H1 (cell line): Measurements from ENCODE around the gene PLA2G4E. TPM values are rescaled to one million over a fixed set of nuclear protein-coding genes. Genes with fewer than 3 reads are reported as not detected.

ENCODE experiments used
- CTCF ChIA-PET: fragments of 300-600 bp; sonication (Branson Sonifier 250); formaldehyde crosslinking; loops from one replicate; lab custom pipeline; 2021; ENCODE audit not compliant: partially characterized antibody; lab: Charles Lee
- POLR2A ChIA-PET: fragments of 300-600 bp; sonication (Branson Sonifier 250); formaldehyde crosslinking; loops from one replicate; lab custom pipeline; 2021; ENCODE audit warnings: inconsistent platforms; ENCODE audit not compliant: partially characterized antibody; lab: Charles Lee
- DNase-seq, 2 experiments: peaks; one replicate each; pipeline versions ENCODE4 v3.0.0 to v3.0.0-alpha.2; 2010 to 2022; ENCODE audit warnings: low spot score in 2 of 2, low read depth in 1 of 2, mixed read lengths in 1 of 2
- FAIRE-seq: peaks from 2 replicates; lab custom pipeline; 2011; peaks lifted over from hg19 to GRCh38; lab: Jason Lieb, UNC
- H2AFZ ChIP-seq: 2 replicates; pipeline ENCODE4 v1.8.1; 2012; ENCODE audit warnings: low read length, inconsistent platforms
- H2AK5ac ChIP-seq: 2 replicates; pipeline ENCODE4 v1.6.1; 2013; ENCODE audit warnings: low read depth, low read length
- H2BK120ac ChIP-seq: replicated peaks from 2 replicates; pipeline ENCODE3; 2013; ENCODE audit warnings: low read depth, low read length, inconsistent platforms
- H2BK12ac ChIP-seq: 2 replicates; pipeline ENCODE4 v1.6.1; 2013; ENCODE audit warnings: low read depth, low read length
- H2BK15ac ChIP-seq: 2 replicates; pipeline ENCODE4 v1.6.1; 2013; ENCODE audit warnings: low read length
- H2BK20ac ChIP-seq: 2 replicates; pipeline ENCODE4 v1.6.1; 2013; ENCODE audit warnings: low read length
- H2BK5ac ChIP-seq: 2 replicates; pipeline ENCODE4 v1.6.1; 2013; ENCODE audit warnings: low read depth, low read length
- H3K14ac ChIP-seq: 2 replicates; pipeline ENCODE4 v1.6.1; 2013; ENCODE audit warnings: inconsistent platforms; ENCODE audit not compliant: insufficient read length
- H3K18ac ChIP-seq: 2 replicates; pipeline ENCODE4 v1.6.1; 2013; ENCODE audit warnings: low read length; ENCODE audit errors: extremely low read depth
- H3K23ac ChIP-seq: 2 replicates; pipeline ENCODE4 v1.6.1; 2013; ENCODE audit warnings: inconsistent platforms; ENCODE audit not compliant: insufficient read length
- H3K23me2 ChIP-seq: 2 replicates; pipeline ENCODE4 v1.6.1; 2013; ENCODE audit warnings: low read depth, low read length
- H3K27ac ChIP-seq: 2 replicates; pipeline ENCODE4 v1.6.1; 2011; ENCODE audit warnings: low read depth, low read length, inconsistent platforms
- H3K27me3 ChIP-seq, 4 experiments: replicated peaks in 1 of 4; 1 replicate in 1 of 4; 2 replicates in 3 of 4; pipeline versions ENCODE4 v1.6.1 to v1.8.1; 2011 to 2013; ENCODE audit warnings: low read length in 3 of 4, mild to moderate bottlenecking in 3 of 4, inconsistent platforms in 2 of 4, mixed read lengths in 2 of 4, moderate library complexity in 1 of 4; ENCODE audit not compliant: control insufficient read depth in 3 of 4, insufficient read depth in 3 of 4; ENCODE audit errors: extremely low read depth in 1 of 4
- H3K36me3 ChIP-seq, 4 experiments: 2 replicates each; pipeline versions ENCODE4 v1.6.1 to v1.8.1; 2011 to 2013; ENCODE audit warnings: mild to moderate bottlenecking in 4 of 4, low read length in 3 of 4, moderate library complexity in 2 of 4, control low read depth in 1 of 4, inconsistent platforms in 1 of 4; ENCODE audit not compliant: insufficient read depth in 4 of 4, control insufficient read depth in 2 of 4
- H3K4ac ChIP-seq: replicated peaks from 2 replicates; pipeline ENCODE3; 2013; ENCODE audit warnings: low read length, low read depth, mixed read lengths, inconsistent platforms; ENCODE audit not compliant: insufficient read length
- H3K4me1 ChIP-seq, 4 experiments: replicated peaks in 1 of 4; 1 replicate in 1 of 4; 2 replicates in 3 of 4; pipeline versions ENCODE4 v1.6.1 to v1.8.1; 2011 to 2013; ENCODE audit warnings: low read length in 3 of 4, inconsistent platforms in 2 of 4, mixed read lengths in 1 of 4; ENCODE audit not compliant: insufficient read depth in 4 of 4, control insufficient read depth in 3 of 4
- H3K4me2 ChIP-seq, 2 experiments: 2 replicates each; pipeline versions ENCODE4 v1.6.1 to v1.8.1; 2011 to 2013; ENCODE audit warnings: low read depth in 2 of 2, low read length in 2 of 2, control low read depth in 1 of 2, inconsistent platforms in 1 of 2, mild to moderate bottlenecking in 1 of 2; ENCODE audit not compliant: insufficient read depth in 1 of 2
- H3K4me3 ChIP-seq, 4 experiments: fragments of 200-600, 300-600 bp in 1 of 4; sonication (generic), shearing (Covaris generic), sonication (Bioruptor Twin) in 1 of 4; 2 replicates each; pipeline versions ENCODE4 v1.5.1 to v1.8.1; 2011 to 2016; ENCODE audit warnings: low read length in 4 of 4, low read depth in 3 of 4, control low read depth in 2 of 4, inconsistent platforms in 2 of 4, mild to moderate bottlenecking in 2 of 4, mixed read lengths in 1 of 4, moderate library complexity in 1 of 4; ENCODE audit not compliant: insufficient read depth in 2 of 4; ENCODE audit errors: extremely low read depth in 1 of 4
- H3K56ac ChIP-seq: replicated peaks from 2 replicates; pipeline ENCODE3; 2013; ENCODE audit warnings: low read depth, mild to moderate bottlenecking, mixed read lengths, low read length, inconsistent platforms; ENCODE audit not compliant: insufficient read length
- H3K79me1 ChIP-seq: 2 replicates; pipeline ENCODE4 v1.6.1; 2013; ENCODE audit warnings: low read depth, low read length, control low read depth
- H3K79me2 ChIP-seq, 2 experiments: 2 replicates each; pipeline versions ENCODE4 v1.6.1 to v1.8.1; 2012 to 2013; ENCODE audit warnings: low read length in 2 of 2, mild to moderate bottlenecking in 2 of 2, inconsistent platforms in 1 of 2; ENCODE audit not compliant: insufficient read depth in 2 of 2, control insufficient read depth in 1 of 2
- H3K9ac ChIP-seq, 4 experiments: replicated peaks in 1 of 4; 1 replicate in 1 of 4; 2 replicates in 3 of 4; pipeline versions ENCODE4 v1.6.1 to v1.8.1; 2011 to 2013; ENCODE audit warnings: low read depth in 3 of 4, low read length in 3 of 4, control low read depth in 2 of 4, mild to moderate bottlenecking in 2 of 4, moderate library complexity in 2 of 4, inconsistent platforms in 1 of 4; ENCODE audit errors: extremely low read depth in 1 of 4
- H3K9me3 ChIP-seq, 2 experiments: 2 replicates each; pipeline versions ENCODE4 v1.6.1 to v1.8.1; 2012 to 2013; ENCODE audit warnings: mild to moderate bottlenecking in 2 of 2, moderate library complexity in 2 of 2, control low read depth in 1 of 2, inconsistent platforms in 1 of 2, low read depth in 1 of 2, low read length in 1 of 2, mixed read lengths in 1 of 2; ENCODE audit not compliant: insufficient read depth in 2 of 2
- H4K20me1 ChIP-seq, 2 experiments: replicated peaks in 1 of 2; 2 replicates each; pipeline versions ENCODE3 to v1.8.1; 2011 to 2013; ENCODE audit warnings: inconsistent platforms in 2 of 2, low read length in 2 of 2, mild to moderate bottlenecking in 1 of 2; ENCODE audit not compliant: insufficient read depth in 2 of 2, control insufficient read depth in 1 of 2
- H4K5ac ChIP-seq: 2 replicates; pipeline ENCODE4 v1.6.1; 2013; ENCODE audit warnings: low read length, low read depth, mixed read lengths, inconsistent platforms; ENCODE audit not compliant: insufficient read length
- H4K8ac ChIP-seq: 2 replicates; pipeline ENCODE4 v1.8.0; 2013; ENCODE audit warnings: mild to moderate bottlenecking, moderate library complexity, low read length, inconsistent platforms; ENCODE audit not compliant: insufficient read depth; ENCODE audit errors: extremely low read depth
- H4K91ac ChIP-seq: replicated peaks from 2 replicates; pipeline ENCODE3; 2013; ENCODE audit warnings: low read length, mixed read lengths, inconsistent platforms; ENCODE audit not compliant: insufficient read length
- ATF2 ChIP-seq: IDR thresholded peaks from 2 replicates; pipeline ENCODE4 v1.6.1; 2012; ENCODE audit warnings: low read length, inconsistent platforms
- JUN ChIP-seq: IDR thresholded peaks from 2 replicates; pipeline ENCODE4 v1.6.1; 2011; ENCODE audit warnings: low read depth, mild to moderate bottlenecking, improper control_type of control experiment, low read length
- POLR2AphosphoS5 ChIP-seq: IDR thresholded peaks from 2 replicates; pipeline ENCODE4 v1.6.1; 2011; ENCODE audit warnings: low read depth, low read length
- SIX5 ChIP-seq: IDR thresholded peaks from 2 replicates; pipeline ENCODE4 v1.6.1; 2011; ENCODE audit warnings: mild to moderate bottlenecking, low read depth, low read length
- SP1 ChIP-seq: IDR thresholded peaks from 2 replicates; pipeline ENCODE4 v1.6.1; 2011; ENCODE audit warnings: low read depth, low read length
- SP2 ChIP-seq: IDR thresholded peaks from 2 replicates; pipeline ENCODE4 v1.6.1; 2012; ENCODE audit warnings: mild to moderate bottlenecking, low read length, inconsistent platforms
- SRF ChIP-seq: IDR thresholded peaks from 2 replicates; pipeline ENCODE4 v1.6.1; 2011; ENCODE audit warnings: mild to moderate bottlenecking, low read depth, low read length, moderate library complexity
- YY1 ChIP-seq: IDR thresholded peaks from 2 replicates; pipeline ENCODE4 v1.6.1; 2011; ENCODE audit warnings: low read depth, mild to moderate bottlenecking, low read length
- ZNF274 ChIP-seq: IDR thresholded peaks from 2 replicates; pipeline ENCODE4 v1.7.0; 2012; ENCODE audit warnings: low read length, borderline replicate concordance; ENCODE audit errors: extremely low read depth
- WGBS, 2 experiments: shearing (Covaris generic) in 1 of 2; methylation state at CpG; one replicate each; pipeline versions ENCODE4 v1.1.6 to v1.1.7; 2013 to 2015; ENCODE audit warnings: low lambda C conversion rate in 2 of 2, mixed read lengths in 2 of 2, inconsistent platforms in 1 of 2, low coverage in 1 of 2, missing lambda C conversion rate in 1 of 2; ENCODE audit not compliant: insufficient replicate concordance in 2 of 2, insufficient coverage in 1 of 2, insufficient read length in 1 of 2; ENCODE audit errors: extremely low coverage in 1 of 2, missing lambda C conversion rate in 1 of 2; 5-methylcytosine and 5-hydroxymethylcytosine counted together
- polyA plus RNA-seq, 7 experiments: library from polyadenylated mRNA; depleted of rRNA in 3 of 7; stranded (reverse) in 5 of 7; unstranded in 2 of 7; fragments of >200 nt in 5 of 7; fragments of 200-250 nt in 2 of 7; gene quantifications; 1 replicate in 5 of 7; 2 replicates in 1 of 7; 4 replicates in 1 of 7; pipeline versions ENCODE4 v1.2.1 to v1.2.3, GENCODE V29; 2011 to 2013; ENCODE audit warnings: missing spikeins in 2 of 7, mixed read lengths in 2 of 7
- total RNA-seq: library from RNA; stranded (reverse); fragmentation: NEBNext Ultra II Directional; extraction: Animal tissue kit (Norgen Biotek cat#: 25700); gene quantifications from 2 replicates; pipeline ENCODE4 v1.2.1, GENCODE V29; 2021
- TF ChIP-seq, protein P1 (sequence below): IDR thresholded peaks from 2 replicates; pipeline ENCODE4 v1.6.1; 2011; ENCODE audit warnings: low read depth, mild to moderate bottlenecking, low read length; ENCODE audit not compliant: insufficient read depth

Gene PLA2G4E
- total and polyA plus RNA-seq, 2 of the 8 experiments (the other 6 are each of a cell fraction or from before 2014, with no cell fraction given): 0.03 TPM; not detected in 1

DNA sequence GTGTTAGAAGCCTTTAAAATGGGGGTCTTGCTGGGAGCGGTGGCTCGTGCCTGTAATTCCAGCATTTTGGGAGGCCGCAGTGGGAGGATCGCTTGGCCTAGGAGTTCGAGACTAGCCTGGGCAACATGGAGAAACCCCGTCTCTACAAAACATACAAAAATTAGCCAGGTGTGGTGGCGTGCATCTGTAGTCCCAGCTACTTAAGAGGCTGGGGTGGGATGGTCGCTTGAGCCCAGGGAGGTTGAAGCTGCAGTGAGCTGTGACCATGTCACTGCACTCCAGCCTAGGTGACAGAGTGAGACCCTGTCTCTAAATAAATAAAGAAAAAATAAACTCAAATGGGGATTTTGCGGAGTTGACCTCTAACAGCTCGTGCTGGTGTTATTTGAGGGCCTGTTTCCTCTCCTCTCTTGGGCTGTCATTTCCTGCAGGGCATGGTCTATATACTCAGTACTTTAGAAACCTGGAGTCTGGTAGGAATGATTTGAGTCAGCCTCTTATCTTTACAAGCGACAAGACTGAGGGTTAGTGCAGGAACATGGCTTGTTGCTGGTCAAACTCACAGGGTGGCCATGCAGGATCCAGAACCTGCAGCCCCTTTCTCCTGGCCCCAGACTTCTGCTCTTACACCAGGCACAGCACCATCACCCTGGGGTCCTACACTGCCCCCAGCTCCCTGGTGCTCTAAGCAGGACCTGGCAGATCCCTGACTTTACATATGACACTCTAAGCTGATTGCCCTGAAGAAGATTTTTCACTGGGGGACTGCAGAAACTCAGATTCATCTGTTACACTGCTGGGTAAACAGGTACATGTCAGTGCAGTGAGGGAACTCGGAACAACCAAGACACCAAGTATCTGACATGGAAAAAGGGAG, 63.6 kb downstream of the PLA2G4E start:
- Histone ChIP-seq H3K9ac (no peak overlapping the region), H3K4ac (no peak overlapping the region), H3K56ac (no peak overlapping the region), H3K27me3 (no peaks in the 10 kb centered on the region), H3K23me2 (no peaks in the 10 kb centered on the region), H2BK15ac (no peak overlapping the region), H3K23ac (no peak overlapping the region), H3K4me2 (no peak overlapping the region), H4K20me1 (peaks cover 5 to 13% of the 10 kb centered on the region in 2 experiments), H2BK5ac (no peak overlapping the region), H3K79me2 (peaks cover 0 to 51% of the 10 kb centered on the region in 2 experiments; a peak in 2 of 4 replicates), H2BK20ac (no peak overlapping the region), H2BK120ac (no peak overlapping the region), H2AK5ac (no peak overlapping the region), H4K8ac (no peak overlapping the region), H3K27ac (no peak overlapping the region), H2AFZ (no peak overlapping the region), H3K4me1 (peaks cover 0 to 4% (median 2%) of the 10 kb centered on the region in 4 experiments; a peak in 5 of 7 replicates), H4K91ac (no peak overlapping the region), H3K36me3 (peaks cover 2 to 13% (median 8%) of the 10 kb centered on the region in 4 experiments; a peak in 5 of 8 replicates), H3K9me3 (no peaks in the 10 kb centered on the region), H3K4me3 (no peak overlapping the region), H3K79me1 (peaks cover 9% of the 10 kb centered on the region), H3K14ac (no peak overlapping the region), H3K18ac (no peak overlapping the region), H4K5ac (no peak overlapping the region), H2BK12ac (no peak overlapping the region)
- 89% methylated on average over 12 of the region's 12 CpGs; no CpG with 5 or more reads in 1 of the 2 experiments for WGBS, 2 experiments
- ChIA-PET CTCF (interaction anchor here (0.7 to 3.3 kb wide), 7 partner anchors 10 to 53 kb away, joined by 3 to 17 read pairs (median 5); no protein-coding TSS in a partner anchor), POLR2A (interaction anchor here (1.4 kb wide), 1 partner anchor 14 kb away, joined by 3 read pairs; no protein-coding TSS in a partner anchor)
- FAIRE-seq (no peak), DNase-seq (no peak)
- TF ChIP-seq SRF: no peak
- no peak for TF ChIP-seq SIX5
- no peak for TF ChIP-seq ZNF274
- TF ChIP-seq JUN: no peak
- TF ChIP-seq, protein P1, sequence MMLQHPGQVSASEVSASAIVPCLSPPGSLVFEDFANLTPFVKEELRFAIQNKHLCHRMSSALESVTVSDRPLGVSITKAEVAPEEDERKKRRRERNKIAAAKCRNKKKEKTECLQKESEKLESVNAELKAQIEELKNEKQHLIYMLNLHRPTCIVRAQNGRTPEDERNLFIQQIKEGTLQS: no peak
- TF ChIP-seq YY1: no peak
- no peak for TF ChIP-seq POLR2AphosphoS5
- TF ChIP-seq ATF2: no peak
- TF ChIP-seq SP1: no peak
- TF ChIP-seq SP2: no peak
